HCT116 (cell line): ENCODE measurements around the gene USP27X. TPM values are rescaled to one million over a fixed set of nuclear protein-coding genes. Genes with fewer than 3 reads are reported as not detected.

Experiments used
- ATAC-seq: fragments of 200-7000 bp; cut with Tn5 transposase; 2 replicates; pipeline ENCODE4 v1.9.1; 2020; ENCODE audit warnings: mild to moderate bottlenecking, moderate library complexity
- BruUV-seq: library from RNA; stranded (reverse); fragments of 400-500 nt; replicated peaks from 2 replicates; lab custom pipeline; 2021; lab: Mats Ljungman, UMichigan
- CTCF ChIA-PET: fragments of 300-600 bp; sonication (Branson Sonifier 250); formaldehyde crosslinking; loops from one replicate; lab custom pipeline; 2021; ENCODE audit warnings: antibody characterized with exemption; lab: Charles Lee
- POLR2A ChIA-PET: fragments of 300-600, 350-600 bp; sonication (Branson Sonifier 250); formaldehyde crosslinking; loops from one replicate; lab custom pipeline; 2021; ENCODE audit warnings: antibody characterized with exemption; lab: Charles Lee
- RAD21 ChIA-PET, 2 experiments: fragments of 300-600 bp; sonication (Branson Sonifier 250); formaldehyde crosslinking; loops; one replicate each; lab custom pipeline; 2023; ENCODE audit warnings: low total read pairs in 2 of 2; ENCODE audit not compliant: uncharacterized antibody in 2 of 2, unreplicated experiment in 2 of 2, low non-redundant PET in 1 of 2; lab: Charles Lee
- DNase-seq: peaks from one replicate; pipeline ENCODE4 v3.0.0-alpha.2; 2010; ENCODE audit warnings: low read depth, low spot score
- H2AFZ ChIP-seq: fragments of 200-600 bp; shearing (Covaris generic), sonication (generic); 2 replicates; pipeline ENCODE4 v1.6.1; 2017; ENCODE audit warnings: low read depth, mixed run types, mixed read lengths, antibody characterized with exemption, low read length; ENCODE audit not compliant: poor library complexity, severe bottlenecking
- H3K27ac ChIP-seq: 2 replicates; pipeline ENCODE4 v1.5.1; 2012; ENCODE audit warnings: low read depth, low read length
- H3K27me3 ChIP-seq: fragments of 200-600 bp; sonication (generic); 2 replicates; pipeline ENCODE4 v1.6.1; 2016; ENCODE audit warnings: mixed run types, low read length, mixed read lengths; ENCODE audit not compliant: insufficient read depth
- H3K36me3 ChIP-seq, 2 experiments: fragments of 200-500 bp in 1 of 2; fragments of 200-600 bp in 1 of 2; sonication (Bioruptor generic) in 1 of 2; sonication (generic) in 1 of 2; 2 replicates each; pipeline versions ENCODE4 v1.5.1 to v1.6.1; 2014 to 2016; ENCODE audit warnings: low read length in 2 of 2, inconsistent platforms in 1 of 2, mixed read lengths in 1 of 2, mixed run types in 1 of 2; ENCODE audit not compliant: insufficient read depth in 2 of 2, control insufficient read depth in 1 of 2
- H3K4me1 ChIP-seq, 2 experiments: fragments of 200-600 bp in 1 of 2; sonication (generic) in 1 of 2; 2 replicates each; pipeline versions ENCODE4 v1.5.1 to v1.6.1; 2012 to 2017; ENCODE audit warnings: low read length in 2 of 2, inconsistent platforms in 1 of 2, mild to moderate bottlenecking in 1 of 2, mixed read lengths in 1 of 2, mixed run types in 1 of 2, moderate library complexity in 1 of 2; ENCODE audit not compliant: insufficient read depth in 2 of 2, control insufficient read depth in 1 of 2
- H3K4me2 ChIP-seq: fragments of 200-600 bp; sonication (generic); 2 replicates; pipeline ENCODE4 v1.6.1; 2017; ENCODE audit warnings: mixed run types, low read length, mixed read lengths
- H3K4me3 ChIP-seq, 2 experiments: fragments of 200-600 bp in 1 of 2; sonication (generic) in 1 of 2; replicated peaks in 1 of 2; 2 replicates each; pipeline ENCODE4 v1.5.1; 2011 to 2016; ENCODE audit warnings: low read length in 2 of 2, control low read depth in 1 of 2, low read depth in 1 of 2, mild to moderate bottlenecking in 1 of 2, mixed read lengths in 1 of 2, mixed run types in 1 of 2
- H3K79me2 ChIP-seq: fragments of 200-600 bp; sonication (generic); 2 replicates; pipeline ENCODE4 v1.6.1; 2017; ENCODE audit warnings: mild to moderate bottlenecking, mixed run types, low read length, moderate library complexity, mixed read lengths; ENCODE audit not compliant: insufficient read depth
- H3K9ac ChIP-seq: fragments of 200-600 bp; sonication (generic); 2 replicates; pipeline ENCODE4 v1.6.1; 2016; ENCODE audit warnings: low read length, mixed read lengths
- H3K9me2 ChIP-seq: fragments of 200-600 bp; sonication (generic), shearing (Covaris generic); 2 replicates; pipeline ENCODE4 v1.6.1; 2017; ENCODE audit warnings: mixed run types, mild to moderate bottlenecking, moderate library complexity; ENCODE audit not compliant: insufficient read depth
- H3K9me3 ChIP-seq, 2 experiments: fragments of 200-500 bp in 1 of 2; fragments of 200-600 bp in 1 of 2; sonication (Bioruptor generic) in 1 of 2; sonication (generic) in 1 of 2; 2 replicates each; pipeline ENCODE4 v1.6.1; 2014 to 2017; ENCODE audit warnings: low read length in 2 of 2, mixed read lengths in 2 of 2, inconsistent platforms in 1 of 2, low read depth in 1 of 2, mild to moderate bottlenecking in 1 of 2, mixed run types in 1 of 2, moderate library complexity in 1 of 2; ENCODE audit not compliant: control insufficient read depth in 1 of 2, insufficient read depth in 1 of 2
- H4K20me1 ChIP-seq: fragments of 200-600 bp; sonication (generic), shearing (Covaris generic); 2 replicates; pipeline ENCODE4 v1.6.1; 2017; ENCODE audit warnings: mixed run types, mild to moderate bottlenecking, moderate library complexity; ENCODE audit not compliant: insufficient read depth
- ELF1 ChIP-seq: IDR thresholded peaks from 2 replicates; pipeline ENCODE4 v1.6.1; 2012; ENCODE audit warnings: low read depth, borderline replicate concordance
- EZH2 ChIP-seq: fragments of 200-600 bp; sonication (generic); IDR thresholded peaks from 2 replicates; pipeline ENCODE4 v1.6.1; 2017; ENCODE audit warnings: antibody characterized with exemption, mixed run types
- intact Hi-C: fragments of 100-400 bp; cut with micrococcal nuclease; formaldehyde crosslinking; loops from 2 replicates; pipeline ENCODE4 v1.10.0; 2022
- total RNA-seq: library from RNA; stranded (reverse); gene quantifications from one replicate; pipeline ENCODE4 v1.2.1, GENCODE V29; 2021; ENCODE audit not compliant: unreplicated experiment
- TF ChIP-seq, protein P1 (sequence below), 3 experiments: fragments of 200-600 bp in 1 of 3; sonication (generic) in 1 of 3; IDR thresholded peaks in 2 of 3; conservative IDR thresholded peaks in 1 of 3; 2 replicates each; pipeline ENCODE4 v1.5.1; 2012 to 2017; ENCODE audit warnings: low read depth in 2 of 3, low read length in 2 of 3, antibody characterized with exemption in 1 of 3, borderline replicate concordance in 1 of 3, control low read depth in 1 of 3, mild to moderate bottlenecking in 1 of 3, mixed read lengths in 1 of 3, mixed run types in 1 of 3, moderate library complexity in 1 of 3; ENCODE audit not compliant: insufficient read depth in 1 of 3
- TF ChIP-seq, protein P2 (sequence below): IDR thresholded peaks from 2 replicates; pipeline ENCODE4 v1.6.1; 2011; ENCODE audit warnings: mild to moderate bottlenecking, low read length, moderate library complexity; ENCODE audit not compliant: insufficient replicate concordance; ENCODE audit errors: extremely low read depth
- TF ChIP-seq, protein P3 (sequence below): IDR thresholded peaks from 2 replicates; pipeline ENCODE4 v1.6.1; 2012

USP27X gene
- total RNA-seq, 1 experiment from 2014 or later: 3.5 TPM

DNA sequence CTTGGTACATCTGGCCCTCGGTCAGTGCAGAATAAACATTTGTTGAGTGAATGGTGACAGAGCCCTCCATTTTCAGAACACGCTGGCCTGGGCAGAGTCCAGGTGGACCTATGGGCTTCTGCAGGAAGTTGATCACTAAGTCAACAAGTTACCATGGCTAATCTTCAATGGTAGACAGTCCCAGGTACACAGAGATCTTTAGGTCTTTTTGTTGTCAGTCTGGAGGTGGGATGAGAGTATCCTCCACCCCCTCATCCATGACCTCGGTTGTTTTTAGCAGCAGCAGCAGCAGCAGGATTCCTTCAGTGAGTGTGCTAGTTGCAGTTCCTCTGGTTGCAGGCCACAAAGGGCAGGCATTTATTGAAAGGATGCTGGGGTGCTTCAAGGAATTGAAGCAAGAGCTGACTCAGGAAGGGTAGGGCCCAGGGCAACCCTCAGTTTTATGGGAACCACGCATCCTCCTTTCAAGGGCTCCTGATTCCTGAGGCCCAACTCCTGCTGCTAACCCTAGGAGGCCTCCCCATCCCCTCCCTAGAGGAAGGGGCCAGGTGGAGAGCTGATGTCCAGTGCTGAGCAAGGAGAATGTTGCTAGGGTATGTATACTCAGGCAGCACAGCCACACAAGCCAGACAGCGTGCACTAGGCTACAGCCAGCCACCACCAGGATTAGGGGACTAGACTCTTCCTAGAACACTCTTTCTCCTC lies 1.7 kb upstream of the USP27X start:
- Histone ChIP-seq H3K9me2 (no peaks in the 10 kb centered on the region), H3K36me3 (no peaks in the 10 kb centered on the region), H4K20me1 (no peaks in the 10 kb centered on the region), H3K27ac (no peak overlapping the region), H2AFZ (no peak overlapping the region), H3K9me3 (no peaks in the 10 kb centered on the region), H3K9ac (no peak overlapping the region), H3K4me3 (no peak overlapping the region), H3K27me3 (no peaks in the 10 kb centered on the region), H3K4me2 (no peak overlapping the region), H3K4me1 (peaks cover 4 to 9% of the 10 kb centered on the region in 2 experiments; a peak in 2 of 4 replicates), H3K79me2 (no peaks in the 10 kb centered on the region)
- DNase-seq: no peak
- no TSS peak for BruUV-seq
- ATAC-seq: no peak
- intact Hi-C loops: loop anchor here (10.0 kb wide), 1 partner anchor 707 kb away; no protein-coding TSS in a partner anchor
- ChIA-PET CTCF (interaction anchor here (0.8 to 1.0 kb wide), 2 partner anchors 37 to 116 kb away, joined by 3 read pairs; no protein-coding TSS in a partner anchor), POLR2A (no interaction called here), RAD21 (no interaction called here)
- TF ChIP-seq, protein P1, sequence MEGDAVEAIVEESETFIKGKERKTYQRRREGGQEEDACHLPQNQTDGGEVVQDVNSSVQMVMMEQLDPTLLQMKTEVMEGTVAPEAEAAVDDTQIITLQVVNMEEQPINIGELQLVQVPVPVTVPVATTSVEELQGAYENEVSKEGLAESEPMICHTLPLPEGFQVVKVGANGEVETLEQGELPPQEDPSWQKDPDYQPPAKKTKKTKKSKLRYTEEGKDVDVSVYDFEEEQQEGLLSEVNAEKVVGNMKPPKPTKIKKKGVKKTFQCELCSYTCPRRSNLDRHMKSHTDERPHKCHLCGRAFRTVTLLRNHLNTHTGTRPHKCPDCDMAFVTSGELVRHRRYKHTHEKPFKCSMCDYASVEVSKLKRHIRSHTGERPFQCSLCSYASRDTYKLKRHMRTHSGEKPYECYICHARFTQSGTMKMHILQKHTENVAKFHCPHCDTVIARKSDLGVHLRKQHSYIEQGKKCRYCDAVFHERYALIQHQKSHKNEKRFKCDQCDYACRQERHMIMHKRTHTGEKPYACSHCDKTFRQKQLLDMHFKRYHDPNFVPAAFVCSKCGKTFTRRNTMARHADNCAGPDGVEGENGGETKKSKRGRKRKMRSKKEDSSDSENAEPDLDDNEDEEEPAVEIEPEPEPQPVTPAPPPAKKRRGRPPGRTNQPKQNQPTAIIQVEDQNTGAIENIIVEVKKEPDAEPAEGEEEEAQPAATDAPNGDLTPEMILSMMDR (IDR thresholded peaks at IDR 0.05 in 2 of 3, conservative IDR thresholded peaks at IDR 0.05 in 1 of 3; ENCODE audit: borderline replicate concordance in 1 of 3, insufficient read depth in 1 of 3, low read depth in 2 of 3, low read length in 2 of 3): no peak
- TF ChIP-seq EZH2 (no peak), ELF1 (no peak)

DNA sequence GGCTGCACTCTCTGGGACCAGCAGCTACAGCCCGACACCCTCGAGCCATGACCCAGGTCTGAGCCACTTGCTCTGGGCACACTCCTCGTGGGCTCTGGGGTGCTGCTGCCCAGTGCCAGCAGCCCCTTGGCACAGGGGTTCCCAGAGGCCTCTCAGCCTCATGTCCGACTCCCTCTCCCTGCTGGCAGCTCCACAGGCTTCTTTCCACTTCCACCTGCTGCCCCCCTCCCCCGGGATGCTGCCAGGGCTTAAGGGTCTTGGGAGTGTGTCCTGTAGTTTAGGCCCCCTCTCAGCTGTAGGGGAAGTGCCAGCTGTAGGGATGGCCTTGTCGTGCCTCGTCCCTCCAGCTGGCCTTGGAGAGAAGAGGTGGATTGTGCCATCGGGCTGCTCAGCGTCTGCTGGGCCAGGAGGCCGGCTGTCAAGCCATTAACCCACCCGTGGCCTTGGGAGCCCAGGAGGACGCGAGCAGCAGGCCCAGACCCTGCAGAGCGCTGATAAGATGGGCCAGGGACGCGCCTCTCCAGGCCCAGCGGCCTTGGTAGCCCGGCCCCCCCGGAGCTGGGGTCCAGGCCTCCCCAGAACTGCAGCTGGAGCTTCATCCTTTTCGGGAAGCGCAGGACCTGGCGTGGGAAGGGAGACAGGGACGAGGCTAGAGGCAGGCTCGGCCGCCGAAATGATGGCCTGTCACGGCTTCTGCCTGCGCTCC lies 1.0 kb upstream of the USP27X start:
- Histone ChIP-seq H3K4me1 (peaks cover 4 to 9% of the 10 kb centered on the region in 2 experiments; a peak in 2 of 4 replicates), H3K9ac (peak overlapping the region; percentile 47), H4K20me1 (no peaks in the 10 kb centered on the region), H3K9me3 (no peaks in the 10 kb centered on the region), H3K36me3 (no peaks in the 10 kb centered on the region), H3K9me2 (no peaks in the 10 kb centered on the region), H3K27me3 (no peaks in the 10 kb centered on the region), H3K27ac (peak overlapping the region; percentile 61), H3K4me3 (peak overlapping the region; percentile 51 to 55), H3K79me2 (no peaks in the 10 kb centered on the region), H2AFZ (no peak overlapping the region), H3K4me2 (peak overlapping the region; percentile 79)
- CTCF ChIA-PET: interaction anchor here (0.6 to 1.5 kb wide), 3 partner anchors 9 to 44 kb away, joined by 3 to 5 read pairs (median 3); partner anchors contain the start of gene CLCN5
- RAD21 ChIA-PET: no interaction called here
- BruUV-seq: no TSS peak
- intact Hi-C loops: loop anchor here (10.0 kb wide), 1 partner anchor 707 kb away; no protein-coding TSS in a partner anchor
- POLR2A ChIA-PET: interaction anchor here (0.9 kb wide), 1 partner anchor 44 kb away, joined by 4 read pairs; the partner anchor contains the start of gene CLCN5
- no peak for ATAC-seq
- DNase-seq: no peak
- TF ChIP-seq ELF1: no peak
- TF ChIP-seq, protein P2, sequence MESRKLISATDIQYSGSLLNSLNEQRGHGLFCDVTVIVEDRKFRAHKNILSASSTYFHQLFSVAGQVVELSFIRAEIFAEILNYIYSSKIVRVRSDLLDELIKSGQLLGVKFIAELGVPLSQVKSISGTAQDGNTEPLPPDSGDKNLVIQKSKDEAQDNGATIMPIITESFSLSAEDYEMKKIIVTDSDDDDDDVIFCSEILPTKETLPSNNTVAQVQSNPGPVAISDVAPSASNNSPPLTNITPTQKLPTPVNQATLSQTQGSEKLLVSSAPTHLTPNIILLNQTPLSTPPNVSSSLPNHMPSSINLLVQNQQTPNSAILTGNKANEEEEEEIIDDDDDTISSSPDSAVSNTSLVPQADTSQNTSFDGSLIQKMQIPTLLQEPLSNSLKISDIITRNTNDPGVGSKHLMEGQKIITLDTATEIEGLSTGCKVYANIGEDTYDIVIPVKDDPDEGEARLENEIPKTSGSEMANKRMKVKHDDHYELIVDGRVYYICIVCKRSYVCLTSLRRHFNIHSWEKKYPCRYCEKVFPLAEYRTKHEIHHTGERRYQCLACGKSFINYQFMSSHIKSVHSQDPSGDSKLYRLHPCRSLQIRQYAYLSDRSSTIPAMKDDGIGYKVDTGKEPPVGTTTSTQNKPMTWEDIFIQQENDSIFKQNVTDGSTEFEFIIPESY: no peak
- TF ChIP-seq, protein P3, sequence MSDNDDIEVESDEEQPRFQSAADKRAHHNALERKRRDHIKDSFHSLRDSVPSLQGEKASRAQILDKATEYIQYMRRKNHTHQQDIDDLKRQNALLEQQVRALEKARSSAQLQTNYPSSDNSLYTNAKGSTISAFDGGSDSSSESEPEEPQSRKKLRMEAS: no peak
- TF ChIP-seq, protein P1 (IDR thresholded peaks at IDR 0.05 in 2 of 3, conservative IDR thresholded peaks at IDR 0.05 in 1 of 3; ENCODE audit: borderline replicate concordance in 1 of 3, insufficient read depth in 1 of 3, low read depth in 2 of 3, low read length in 2 of 3): no peak
